GM19025 (cell line): Measurements from ENCODE around the gene LCLAT1.
"Not testable (repeated sequence)": the region's sequence is repeated elsewhere in the genome, so short reads cannot be mapped to it uniquely, and the experiment has no call there.

Source experiments
- ATAC-seq: cut with Tn5 transposase; IDR thresholded peaks from one replicate; pipeline ENCODE4 v1.9.1; 2021; ENCODE audit warnings: mild to moderate bottlenecking, low read depth, moderate library complexity; ENCODE audit not compliant: unreplicated experiment

LCLAT1 gene

DNA sequence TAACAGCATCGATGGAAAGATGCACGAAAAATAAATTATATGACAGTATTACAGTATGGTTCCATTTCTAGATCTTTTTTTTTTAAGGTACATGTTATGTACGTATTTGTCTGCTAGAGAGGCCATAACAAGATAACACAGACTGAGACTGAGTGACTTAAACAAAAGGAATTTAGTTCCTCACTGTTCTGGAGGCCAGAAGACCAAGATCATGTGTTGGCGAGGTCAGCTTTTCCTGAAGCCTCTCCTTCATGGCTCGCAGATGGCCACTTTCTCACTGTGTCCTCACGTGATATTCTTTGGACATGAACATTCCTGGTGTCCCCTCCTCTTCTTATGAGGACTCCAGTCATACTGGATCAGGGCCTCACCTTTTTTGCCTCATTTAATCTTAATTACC lies 182.8 kb downstream of the LCLAT1 start:
- no peak for ATAC-seq

DNA sequence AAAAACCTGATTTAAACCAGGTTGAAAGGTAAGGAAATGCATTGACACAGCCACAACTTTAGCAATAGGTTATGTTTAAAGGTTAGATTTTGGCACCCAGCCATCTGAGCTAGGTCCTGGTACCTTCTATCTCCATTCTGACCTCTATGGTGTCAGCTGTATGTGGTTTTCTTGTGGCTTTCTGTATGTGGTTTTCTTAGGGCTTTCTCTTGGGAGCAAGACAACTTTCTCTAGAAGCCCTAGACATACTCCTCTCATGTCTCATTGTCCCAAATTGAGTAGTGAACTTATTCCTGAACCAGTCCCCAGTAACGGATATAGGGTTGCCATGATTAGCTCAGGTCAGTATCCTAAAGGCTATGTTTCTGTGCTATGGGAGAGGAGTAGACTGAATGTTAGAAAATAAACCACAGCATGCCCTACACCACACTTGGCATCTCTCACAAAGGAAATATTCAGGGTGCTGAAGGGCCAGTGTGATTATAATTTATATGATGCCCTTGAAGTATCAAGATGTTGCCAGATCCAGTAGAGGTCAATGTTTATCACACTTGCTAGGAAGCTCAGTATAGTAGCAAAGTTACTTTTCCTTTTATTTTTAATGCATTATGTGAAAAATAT lies 184.1 kb downstream of the LCLAT1 start:
- ATAC-seq = peak; percentile 65

DNA sequence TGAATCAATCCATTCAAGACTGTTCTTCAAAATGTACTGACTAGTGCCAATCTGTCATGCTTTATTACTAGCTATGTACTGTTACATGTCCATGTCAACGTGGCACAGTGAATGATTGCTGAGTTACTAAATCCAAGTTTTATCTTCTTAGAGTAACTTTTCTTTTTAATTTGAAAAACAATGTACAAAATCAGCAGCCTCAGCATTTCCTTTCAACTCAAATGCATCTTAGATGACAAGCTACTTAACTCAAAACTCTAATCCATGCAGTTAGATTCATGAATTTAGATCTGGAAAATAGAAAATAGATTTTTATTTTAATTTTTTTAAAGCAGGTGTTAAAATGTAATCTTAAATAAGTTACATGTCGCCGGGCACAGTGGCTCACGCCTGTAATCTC lies 186.0 kb downstream of the LCLAT1 start:
- ATAC-seq = no peak

DNA sequence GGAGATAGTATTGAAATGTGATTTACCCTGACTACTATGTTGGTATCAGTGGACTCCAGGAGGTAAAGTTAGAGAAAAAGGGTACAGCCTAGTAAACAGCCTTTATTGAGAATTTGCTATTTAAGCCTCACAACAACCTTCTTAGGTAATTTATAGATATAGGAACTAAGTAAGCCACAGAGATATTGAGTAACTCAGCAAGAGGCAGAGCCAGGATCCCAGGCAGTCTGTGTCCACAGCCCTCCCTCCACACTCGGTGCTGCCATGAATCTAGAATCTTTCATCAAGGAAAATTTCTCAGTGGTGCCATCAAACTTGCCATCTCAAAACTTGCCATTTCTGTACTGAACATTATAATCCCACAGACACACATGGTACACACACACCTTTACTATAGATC lies 189.3 kb downstream of the LCLAT1 start:
- no peak for ATAC-seq

DNA sequence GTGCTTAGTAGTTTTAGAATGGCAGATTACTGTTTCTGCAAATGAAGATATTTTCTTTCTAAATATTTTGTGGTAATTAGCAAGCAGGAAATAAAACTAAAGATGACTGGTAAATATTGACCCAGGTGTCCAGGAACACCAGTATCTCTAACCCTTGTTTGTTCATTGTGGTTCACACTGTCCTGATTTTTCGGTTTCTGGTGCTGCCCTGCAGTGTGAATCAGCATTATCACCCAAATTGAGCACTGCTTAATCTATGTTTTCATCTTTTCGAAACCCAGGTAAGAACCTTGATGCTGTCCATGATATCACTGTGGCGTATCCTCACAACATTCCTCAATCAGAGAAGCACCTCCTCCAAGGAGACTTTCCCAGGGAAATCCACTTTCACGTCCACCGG lies 192.8 kb downstream of the LCLAT1 start:
- ATAC-seq = no peak

DNA sequence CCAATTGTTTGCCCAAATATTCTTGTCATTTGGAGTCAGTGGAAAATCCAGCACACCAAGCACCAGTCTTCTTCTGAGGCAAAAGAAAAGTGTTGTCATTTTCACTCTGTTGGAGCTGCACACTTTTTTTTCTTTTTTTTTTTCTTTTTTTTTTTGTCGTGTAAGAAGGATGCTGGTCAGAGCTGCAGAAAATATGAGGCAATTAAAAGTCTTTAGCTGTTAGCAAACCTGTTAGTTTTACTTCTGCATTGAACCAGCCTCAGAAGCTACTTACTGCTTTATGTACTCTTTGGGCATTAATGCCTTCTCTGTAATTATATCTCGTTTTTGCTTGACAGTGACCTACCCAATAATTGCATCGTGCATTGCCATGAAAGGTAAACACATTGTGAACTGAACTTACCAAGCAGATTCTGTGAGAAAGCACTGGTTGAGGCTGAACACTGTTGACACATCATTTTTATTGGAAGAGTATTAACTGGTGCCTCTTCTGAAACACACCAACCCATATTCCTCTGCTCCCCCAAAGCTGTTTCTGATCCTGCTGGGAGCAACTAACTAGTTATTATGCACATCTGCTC lies 194.8 kb downstream of the LCLAT1 start:
- ATAC-seq = no peak

DNA sequence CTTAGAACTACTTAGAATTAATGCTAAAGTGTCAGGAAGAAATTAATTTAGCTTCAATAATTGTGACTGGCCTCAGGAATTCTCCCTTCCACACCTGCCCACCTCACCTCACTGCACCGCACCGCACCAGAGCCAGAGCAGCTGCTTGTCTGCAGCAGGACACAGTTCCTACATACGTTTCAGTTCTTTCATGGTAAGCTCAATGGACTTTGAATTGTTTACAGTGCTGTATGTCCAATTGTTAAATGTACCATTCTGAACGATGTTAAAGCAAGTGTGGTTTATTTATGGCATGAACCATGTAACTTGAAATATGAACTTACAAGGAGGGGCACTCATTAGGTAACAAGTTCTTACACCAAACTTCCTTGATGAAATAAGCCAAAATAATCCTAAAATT lies 196.0 kb downstream of the LCLAT1 start:
- not testable (repeated sequence) for ATAC-seq

DNA sequence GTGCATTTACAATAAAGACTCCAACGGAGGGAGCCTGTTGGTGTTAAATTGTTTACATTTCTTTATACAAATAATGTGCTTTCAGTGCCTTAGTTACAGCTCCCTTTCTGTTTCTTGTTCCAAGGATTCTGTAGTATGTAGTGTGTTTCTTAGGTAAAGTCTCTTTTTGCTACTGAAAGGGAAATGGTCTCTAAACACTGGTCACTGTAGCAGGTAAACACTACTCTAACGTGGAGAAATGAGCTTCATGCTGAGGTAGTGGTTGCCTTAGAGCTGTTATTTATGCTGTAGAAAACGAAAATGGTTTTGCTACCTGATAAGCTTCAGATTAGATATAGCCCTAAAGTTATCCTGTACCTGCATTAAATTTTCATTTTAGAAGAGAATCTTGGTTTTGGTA lies 196.6 kb downstream of the LCLAT1 start:
- ATAC-seq = no peak

DNA sequence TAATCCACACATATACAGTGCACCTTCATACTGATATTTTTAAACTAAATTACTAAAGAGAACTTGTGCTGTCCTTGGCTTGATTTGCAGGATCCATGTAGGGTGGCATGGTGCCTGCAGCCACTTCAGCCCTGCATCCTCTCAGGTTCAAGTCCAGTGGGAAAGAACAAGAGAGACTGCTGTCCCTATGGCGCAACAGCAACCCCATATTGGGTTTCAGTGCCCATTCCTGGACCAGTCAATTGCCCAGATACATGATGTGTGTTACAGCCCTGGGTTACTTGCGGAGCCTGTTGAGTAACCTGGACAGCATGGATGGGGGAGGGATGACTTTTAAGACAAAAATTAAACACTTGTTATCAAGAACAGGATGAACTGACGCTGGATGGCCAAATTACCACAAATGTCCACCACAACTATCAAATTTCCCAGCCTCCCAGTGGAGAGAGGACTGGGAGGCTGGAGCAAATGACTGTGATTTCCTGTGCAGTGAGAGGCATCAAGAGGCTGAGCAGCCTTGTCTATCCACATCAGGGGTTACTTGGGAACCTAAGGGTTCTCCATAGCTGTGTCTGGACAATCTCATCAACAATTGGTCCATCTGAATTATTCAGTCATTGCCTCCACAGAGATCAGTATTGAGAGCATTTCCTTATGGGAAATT lies 198.2 kb downstream of the LCLAT1 start:
- ATAC-seq = no peak

DNA sequence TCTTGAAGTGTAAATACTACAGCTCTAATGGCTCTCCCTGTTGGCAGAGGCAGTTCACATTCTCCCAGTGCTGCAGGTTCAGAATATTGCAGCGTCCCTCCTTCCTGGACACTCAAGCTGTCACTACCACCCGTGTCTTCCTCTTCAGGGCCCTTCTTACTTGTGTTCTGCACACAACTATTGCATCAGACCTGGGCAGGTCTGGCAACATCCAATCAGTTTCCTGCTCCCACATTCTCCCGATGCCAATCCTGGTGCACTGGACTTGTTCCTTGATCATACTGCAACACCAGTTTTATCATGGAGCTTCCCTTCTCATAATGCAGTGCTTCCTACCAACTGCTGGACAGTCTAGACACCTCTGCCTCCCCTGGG lies 198.7 kb downstream of the LCLAT1 start:
- no peak for ATAC-seq

DNA sequence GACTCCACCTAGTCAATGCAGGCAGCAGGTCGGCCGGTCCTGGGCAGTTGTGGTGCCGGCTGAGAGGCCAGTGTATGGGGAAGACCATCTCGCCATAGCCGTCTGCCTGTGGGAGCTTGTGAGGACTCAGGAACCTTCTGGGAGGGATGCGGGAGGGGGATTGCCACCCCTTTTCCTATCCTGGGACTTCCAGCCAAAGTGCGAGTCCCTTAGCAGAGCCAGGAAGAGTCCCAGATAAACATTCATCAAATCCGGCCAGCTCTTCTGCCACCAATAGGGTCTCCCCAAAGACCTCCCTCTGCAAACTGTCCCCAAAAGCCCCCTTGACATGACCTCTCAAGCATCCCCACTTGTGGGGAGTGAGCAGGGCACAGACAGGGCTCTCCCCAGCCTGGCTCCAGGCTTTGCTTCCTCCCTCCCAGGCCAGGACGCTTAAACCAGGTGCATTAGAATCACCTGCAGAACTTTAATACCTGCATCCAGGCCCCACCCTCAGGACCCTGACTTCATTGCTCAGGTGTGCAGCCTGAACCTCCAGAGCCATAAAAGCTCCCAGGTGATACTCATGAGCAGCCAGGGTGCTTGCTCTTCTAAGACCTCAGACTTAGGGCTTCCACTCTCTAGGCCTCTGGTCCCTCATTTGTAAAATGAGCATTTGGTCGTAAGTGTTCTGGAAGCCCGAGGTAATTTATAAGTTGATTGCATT lies 200.9 kb downstream of the LCLAT1 start:
- no peak for ATAC-seq

DNA sequence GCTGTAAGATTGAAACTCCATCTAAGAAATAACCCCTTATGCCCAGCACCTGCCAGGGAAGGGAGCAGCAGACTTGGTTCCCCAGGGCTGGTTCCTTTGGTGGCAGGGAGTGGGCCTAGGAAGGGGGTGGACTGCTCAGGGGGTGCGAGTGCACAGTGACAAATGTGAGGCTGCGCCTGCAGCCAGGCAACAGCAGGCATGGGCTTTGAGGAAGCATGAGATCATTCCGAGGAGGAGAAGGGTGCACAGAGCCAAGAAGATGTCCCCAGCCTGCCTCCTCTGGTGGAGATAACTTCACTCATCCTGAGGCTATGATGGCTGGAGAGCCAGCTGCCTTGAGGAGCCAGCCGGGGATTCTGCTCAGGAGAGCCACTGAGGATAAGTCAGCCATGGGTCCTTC lies 202.2 kb downstream of the LCLAT1 start:
- ATAC-seq = no peak

DNA sequence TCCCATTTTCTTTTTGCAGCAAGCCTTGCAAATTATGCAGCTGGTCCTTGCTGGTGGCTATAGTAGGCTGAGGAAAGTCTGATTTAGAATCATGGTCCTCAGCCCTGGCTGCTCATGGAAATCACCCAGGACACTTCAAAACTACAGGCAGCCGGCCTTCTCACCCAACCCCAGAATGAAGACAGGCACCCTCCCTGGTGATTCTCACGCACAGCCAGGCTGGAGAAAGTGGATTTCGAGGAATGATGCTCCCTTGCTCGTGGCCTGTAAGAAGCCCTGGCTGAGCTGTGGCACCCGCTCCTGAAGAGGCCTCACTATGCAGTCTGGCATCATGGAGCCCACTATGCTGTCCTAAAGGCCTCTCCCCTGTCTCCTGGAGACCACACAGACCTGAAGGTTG lies 202.8 kb downstream of the LCLAT1 start:
- no peak for ATAC-seq

DNA sequence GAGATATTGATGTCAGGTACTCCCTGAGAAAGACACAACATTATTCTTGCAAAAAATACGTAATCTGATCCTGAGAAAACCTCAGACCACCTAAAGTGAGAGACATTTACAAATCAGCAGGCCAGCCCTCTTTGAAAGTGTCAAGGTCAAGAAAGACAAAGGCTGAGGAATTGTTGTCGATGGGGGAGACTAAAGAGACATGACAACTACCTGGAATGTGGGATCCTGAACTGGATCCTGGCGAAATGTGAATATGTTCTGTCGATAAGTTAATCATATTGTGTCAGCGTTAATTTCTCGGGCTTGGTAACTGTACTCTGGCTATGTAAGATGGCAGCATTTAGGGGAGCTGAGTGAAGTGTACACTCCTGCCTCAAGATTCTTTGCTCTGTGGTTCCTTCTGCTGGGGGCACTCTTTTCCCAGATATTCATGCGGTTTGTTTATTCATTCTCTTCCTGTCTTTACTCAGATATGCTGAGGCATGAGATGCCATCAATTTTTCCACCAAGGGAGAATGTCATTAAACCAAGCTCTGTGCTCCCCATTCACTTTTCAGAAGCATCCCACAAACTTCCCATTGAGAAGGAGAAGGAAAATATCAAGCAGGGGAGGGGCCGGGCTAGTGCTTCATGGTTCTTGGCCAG lies 205.3 kb downstream of the LCLAT1 start:
- ATAC-seq = no peak

DNA sequence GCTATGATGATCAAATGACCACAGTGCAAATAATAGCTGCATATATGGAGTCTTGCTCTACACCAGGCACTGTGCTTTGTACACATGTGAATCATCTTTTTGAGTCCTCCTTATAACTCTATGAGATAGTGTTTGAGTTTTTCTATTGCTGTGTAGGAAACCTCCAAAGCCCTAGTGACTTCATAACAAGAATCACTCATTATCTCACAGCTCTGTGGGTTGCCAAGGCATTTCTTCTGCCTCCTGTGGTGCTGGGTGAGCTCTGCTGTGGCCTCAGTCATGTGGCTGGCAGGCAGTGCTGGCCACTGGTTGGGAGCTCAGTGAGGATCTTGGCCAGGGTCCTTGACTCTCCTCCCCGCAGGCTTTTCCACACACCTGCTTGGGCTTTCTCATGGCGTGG lies 206.8 kb downstream of the LCLAT1 start:
- ATAC-seq = no peak

DNA sequence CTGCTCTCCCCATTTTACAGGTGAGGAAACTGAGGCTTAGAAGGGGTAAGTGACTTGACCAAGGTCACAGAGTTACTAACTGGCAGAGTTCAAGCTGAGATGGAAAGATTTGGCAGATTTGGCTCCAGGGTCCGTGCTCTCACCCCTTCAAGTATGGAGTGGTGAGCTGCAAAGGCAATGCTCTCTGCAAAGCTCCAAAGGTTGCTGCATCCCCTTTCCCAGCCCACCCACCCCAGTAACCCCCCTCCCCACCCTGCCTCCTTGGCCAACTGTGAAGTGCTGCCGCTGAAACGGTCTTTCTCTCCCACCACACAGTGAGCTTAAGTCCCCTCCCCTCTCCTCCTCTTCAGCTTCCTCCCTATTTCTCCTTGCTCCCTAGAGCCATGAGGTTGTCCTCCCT lies 207.4 kb downstream of the LCLAT1 start:
- ATAC-seq = no peak

DNA sequence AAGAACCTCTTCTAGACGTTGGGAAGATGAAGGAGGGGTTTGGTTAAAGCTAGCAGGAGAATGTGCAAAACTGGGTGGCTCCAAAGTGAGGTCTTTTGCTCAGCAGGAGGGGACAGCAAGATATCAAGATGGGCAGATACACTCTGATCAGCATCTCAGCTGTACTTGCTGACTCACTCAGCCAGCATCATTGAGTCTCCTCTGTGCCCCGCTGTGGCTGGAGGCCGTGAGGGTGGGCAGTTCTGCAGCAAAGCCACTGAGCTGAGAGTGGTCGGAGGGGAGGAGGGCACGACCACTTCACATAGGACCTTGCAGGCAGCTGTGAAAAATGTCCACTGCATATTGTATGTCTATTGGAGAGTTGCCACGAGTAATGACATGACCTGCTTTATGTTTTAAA lies 208.2 kb downstream of the LCLAT1 start:
- no peak for ATAC-seq

DNA sequence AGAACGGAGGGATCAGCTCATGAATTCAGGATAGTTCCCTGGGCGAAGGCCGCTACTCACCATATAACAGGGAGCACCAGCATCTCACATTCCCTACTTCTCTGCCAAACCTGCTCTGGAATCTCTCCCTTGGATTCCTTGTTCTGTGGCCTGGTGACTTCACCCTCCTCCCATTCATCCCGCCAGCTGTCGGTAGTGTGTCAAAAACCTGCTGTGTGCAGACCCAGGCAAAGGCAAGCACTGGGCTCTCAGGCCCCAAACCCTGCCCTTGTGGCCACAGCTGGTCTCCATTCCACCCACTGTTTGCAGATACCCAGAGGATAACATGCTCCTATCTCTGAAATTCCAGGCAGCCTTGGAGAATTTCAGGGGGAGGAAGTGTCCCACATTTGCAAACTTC lies 208.6 kb downstream of the LCLAT1 start:
- ATAC-seq = no peak

DNA sequence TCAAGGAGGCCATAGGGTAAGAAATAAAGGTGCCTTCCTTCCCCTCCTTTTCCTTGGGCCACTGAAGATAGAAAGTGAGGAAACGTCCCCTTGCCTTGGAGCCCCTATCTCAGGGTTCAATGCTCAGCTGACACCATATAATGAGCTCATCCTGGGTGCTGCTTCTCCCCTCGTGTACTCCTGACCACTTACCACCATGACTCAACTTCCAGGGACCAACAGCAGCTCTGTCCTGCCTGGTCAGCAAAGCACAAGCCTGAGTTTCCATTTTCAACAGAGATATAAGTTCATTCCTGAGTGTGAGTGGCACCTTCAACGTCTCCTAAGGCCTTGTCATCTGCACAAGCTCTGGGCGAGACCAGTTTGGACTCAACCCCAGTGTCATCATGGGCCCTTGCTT lies 209.0 kb downstream of the LCLAT1 start:
- ATAC-seq = no peak

DNA sequence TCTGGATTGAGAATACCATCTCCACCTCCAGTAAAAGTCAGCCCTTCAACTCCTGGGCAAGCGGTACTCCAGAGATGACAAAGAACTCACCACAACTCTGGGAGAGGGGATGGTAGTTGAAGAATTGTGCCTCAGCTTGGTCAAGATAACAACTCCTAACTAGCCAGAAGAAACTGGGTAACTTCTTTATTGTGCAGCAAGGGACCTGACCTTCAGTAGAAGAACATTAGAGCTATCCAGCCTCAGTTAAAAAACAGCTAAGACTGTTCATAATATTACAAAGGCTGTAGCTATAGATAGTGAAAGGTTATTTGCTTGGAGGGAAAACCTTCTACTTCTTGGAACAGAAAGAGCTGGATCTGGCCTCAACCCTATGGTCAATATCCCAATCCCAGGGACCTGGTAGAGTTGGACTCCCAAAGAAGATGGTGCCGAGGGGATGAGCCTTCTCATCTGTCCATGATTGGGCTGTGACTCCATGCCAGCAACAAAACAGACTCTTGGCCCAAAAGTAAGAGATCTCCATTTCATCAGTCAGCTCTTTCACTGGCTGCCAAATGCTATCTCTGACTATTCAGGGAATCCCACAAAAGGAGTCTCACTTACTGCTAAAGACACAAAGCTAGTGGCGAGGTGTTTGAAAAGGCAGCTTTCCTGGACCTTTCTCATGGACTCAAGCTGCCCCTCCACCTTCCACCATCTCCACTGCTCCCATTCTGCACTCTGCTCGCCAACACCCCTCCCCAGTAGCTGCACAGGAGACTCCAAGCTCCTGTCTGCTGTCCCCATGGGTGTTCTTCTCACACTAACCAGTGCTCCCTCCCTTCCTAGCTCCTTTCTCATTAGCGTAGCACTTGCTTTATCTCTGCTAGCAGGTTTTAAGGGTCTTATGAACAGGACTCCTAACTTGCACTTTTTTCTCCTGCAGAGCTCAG lies 214.4 kb downstream of the LCLAT1 start:
- ATAC-seq = no peak
